K562 (cell line): ENCODE results near the gene PLAAT4. TPM values are rescaled to one million over a fixed set of nuclear protein-coding genes. Genes with fewer than 3 reads are reported as not detected.

Source experiments
- ATAC-seq: fragments of 200-7000 bp; cut with Tn5 transposase; 3 replicates; pipeline ENCODE4 v1.9.1; 2020; ENCODE audit warnings: moderate library complexity
- BruUV-seq: library from RNA; stranded (reverse); fragments of 400-500 nt; replicated peaks from 2 replicates; lab custom pipeline; 2021; lab: Mats Ljungman, UMichigan
- CTCF ChIA-PET: fragments of 300-600 bp; formaldehyde crosslinking; extraction: SDS; loops from one replicate; lab custom pipeline; 2021; ENCODE audit warnings: low intra/inter-chr PET ratio; lab: Yijun Ruan, JAX
- POLR2A ChIA-PET: fragments of 300-600, 350-650 bp; sonication (Branson Sonifier 250); formaldehyde crosslinking; extraction: SDS; loops from one replicate; lab custom pipeline; 2021; ENCODE audit warnings: antibody characterized with exemption, inconsistent platforms; lab: Yijun Ruan, JAX
- DNase-seq, 4 experiments: peaks; one replicate each; pipeline versions ENCODE4 v3.0.0 to v3.0.0-alpha.2; 2011 to 2018; ENCODE audit warnings: low spot score in 3 of 4, mixed read lengths in 3 of 4; ENCODE audit errors: extremely low read depth in 1 of 4
- FAIRE-seq: peaks from 2 replicates; lab custom pipeline; 2011; peaks lifted over from hg19 to GRCh38; lab: Jason Lieb, UNC
- H2AFZ ChIP-seq: 2 replicates; pipeline ENCODE4 v1.6.0; 2011; ENCODE audit warnings: low read depth, low read length, control low read depth, inconsistent platforms
- H3K27ac ChIP-seq: fragments of 200-600 bp; 3 replicates; pipeline ENCODE4 v1.8.0; 2011; ENCODE audit warnings: low read depth, mild to moderate bottlenecking, control low read depth, inconsistent platforms, low read length, moderate library complexity, mixed read lengths; ENCODE audit errors: extremely low read depth
- H3K27me3 ChIP-seq, 2 experiments: fragments of 300-600 bp in 1 of 2; 2 replicates in 1 of 2; 3 replicates in 1 of 2; pipeline versions ENCODE4 v1.6.0 to v1.8.0; 2011; ENCODE audit warnings: inconsistent platforms in 2 of 2, low read length in 2 of 2, mild to moderate bottlenecking in 1 of 2, mixed read lengths in 1 of 2, moderate library complexity in 1 of 2; ENCODE audit not compliant: control insufficient read depth in 2 of 2, insufficient read depth in 2 of 2
- H3K36me3 ChIP-seq: fragments of 300-600 bp; 3 replicates; pipeline ENCODE4 v1.8.0; 2011; ENCODE audit warnings: mild to moderate bottlenecking, low read length, inconsistent platforms; ENCODE audit not compliant: control insufficient read depth, insufficient read depth
- H3K4me1 ChIP-seq, 2 experiments: fragments of 200-600 bp in 1 of 2; replicated peaks in 1 of 2; 2 replicates in 1 of 2; 3 replicates in 1 of 2; pipeline versions ENCODE4 v1.5.1 to v1.8.0; 2011; ENCODE audit warnings: inconsistent platforms in 2 of 2, low read length in 2 of 2, mild to moderate bottlenecking in 1 of 2, mixed read lengths in 1 of 2, moderate library complexity in 1 of 2; ENCODE audit not compliant: control insufficient read depth in 2 of 2, insufficient read depth in 2 of 2
- H3K4me2 ChIP-seq: 2 replicates; pipeline ENCODE4 v1.6.1; 2011; ENCODE audit warnings: low read length, control low read depth, inconsistent platforms, mixed read lengths; ENCODE audit not compliant: insufficient read depth
- H3K4me3 ChIP-seq: fragments of 200-600 bp; sonication (generic), shearing (Covaris generic); 2 replicates; pipeline ENCODE4 v1.5.1; 2016; ENCODE audit warnings: control low read depth, inconsistent platforms
- H3K79me2 ChIP-seq: fragments of 200-600 bp; 3 replicates; pipeline ENCODE4 v1.8.0; 2011; ENCODE audit warnings: low read length, inconsistent platforms; ENCODE audit not compliant: control insufficient read depth, insufficient read depth
- H3K9ac ChIP-seq, 2 experiments: 2 replicates each; pipeline versions ENCODE4 v1.6.0 to v1.6.1; 2011; ENCODE audit warnings: low read depth in 2 of 2, low read length in 2 of 2, control low read depth in 1 of 2, inconsistent platforms in 1 of 2, mild to moderate bottlenecking in 1 of 2, mixed read lengths in 1 of 2; ENCODE audit not compliant: insufficient read depth in 1 of 2
- H3K9me1 ChIP-seq: one replicate; pipeline ENCODE4 v1.6.0; 2011; ENCODE audit warnings: inconsistent platforms, mild to moderate bottlenecking, low read length, moderate library complexity; ENCODE audit not compliant: control insufficient read depth, insufficient read depth
- H3K9me3 ChIP-seq: replicated peaks from 2 replicates; pipeline ENCODE4 v1.5.1; 2011; ENCODE audit warnings: low read depth, low read length, inconsistent platforms; ENCODE audit not compliant: control insufficient read depth, insufficient read depth
- H4K20me1 ChIP-seq: replicated peaks from 2 replicates; pipeline ENCODE4 v1.6.1; 2011; ENCODE audit warnings: low read length, inconsistent platforms, mixed read lengths; ENCODE audit not compliant: control insufficient read depth, insufficient read depth
- CEBPB ChIP-seq: fragments of 450-650 bp; IDR thresholded peaks from 2 replicates; pipeline ENCODE4 v1.6.1; 2016; ENCODE audit warnings: missing genetic modification characterization, missing compliant biosample characterization
- CEBPG ChIP-seq, 3 experiments: fragments of 200-800 bp in 1 of 3; sonication (Bioruptor generic) in 1 of 3; sonication (generic) in 1 of 3; formaldehyde crosslinking in 1 of 3; IDR thresholded peaks in 2 of 3; conservative IDR thresholded peaks in 1 of 3; 2 replicates each; pipeline versions ENCODE4 v1.6.1 to v1.8.0; 2016 to 2022; ENCODE audit warnings: missing compliant biosample characterization in 2 of 3, missing genetic modification characterization in 2 of 3, mild to moderate bottlenecking in 1 of 3, missing genetic modification reagents in 1 of 3
- HNRNPLL ChIP-seq: fragments of 200-400 bp; formaldehyde crosslinking; IDR thresholded peaks from 2 replicates; pipeline ENCODE4 v1.6.1; 2017; ENCODE audit warnings: low read length, low read depth, mild to moderate bottlenecking; ENCODE audit not compliant: poor library complexity, severe bottlenecking
- KDM4B ChIP-seq, 2 experiments: fragments of 450-650 bp in 1 of 2; sonication (generic) in 1 of 2; IDR thresholded peaks; 2 replicates each; pipeline ENCODE4 v1.6.1; 2016 to 2017; ENCODE audit warnings: borderline replicate concordance in 2 of 2, antibody characterized with exemption in 1 of 2, low read depth in 1 of 2, mild to moderate bottlenecking in 1 of 2
- MYBL2 ChIP-seq, 2 experiments: fragments of 450-650 bp in 1 of 2; sonication (generic) in 1 of 2; formaldehyde crosslinking in 1 of 2; IDR thresholded peaks; 2 replicates each; pipeline versions ENCODE4 v1.6.1 to v1.8.1; 2017 to 2022; ENCODE audit warnings: borderline replicate concordance in 1 of 2, inconsistent platforms in 1 of 2, low read depth in 1 of 2, mild to moderate bottlenecking in 1 of 2, missing genetic modification reagents in 1 of 2, moderate library complexity in 1 of 2
- NCOA4 ChIP-seq: fragments of 450-650 bp; IDR thresholded peaks from 2 replicates; pipeline ENCODE4 v1.6.1; 2018; ENCODE audit warnings: mild to moderate bottlenecking; ENCODE audit not compliant: partially characterized antibody
- NONO ChIP-seq, 2 experiments: fragments of 200-400 bp in 1 of 2; fragments of 450-650 bp in 1 of 2; formaldehyde crosslinking in 1 of 2; IDR thresholded peaks; 2 replicates each; pipeline ENCODE4 v1.6.1; 2017; ENCODE audit warnings: low read depth in 2 of 2, mild to moderate bottlenecking in 2 of 2, moderate library complexity in 2 of 2, low read length in 1 of 2
- RCOR1 ChIP-seq, 2 experiments: IDR thresholded peaks; 2 replicates each; pipeline ENCODE4 v1.6.1; 2012; ENCODE audit warnings: low read depth in 2 of 2, low read length in 2 of 2, borderline replicate concordance in 1 of 2, improper control_type of control experiment in 1 of 2
- SIX5 ChIP-seq, 2 experiments: IDR thresholded peaks; 2 replicates each; pipeline ENCODE4 v1.6.1; 2011; ENCODE audit warnings: low read length in 2 of 2, borderline replicate concordance in 1 of 2, low read depth in 1 of 2, mild to moderate bottlenecking in 1 of 2, moderate library complexity in 1 of 2; ENCODE audit not compliant: insufficient read depth in 1 of 2
- SPI1 ChIP-seq: IDR thresholded peaks from 2 replicates; pipeline ENCODE4 v1.6.1; 2011; ENCODE audit warnings: low read depth, low read length, control low read depth, borderline replicate concordance
- XRCC3 ChIP-seq: fragments of 450-650 bp; IDR thresholded peaks from 2 replicates; pipeline ENCODE4 v1.6.1; 2017; ENCODE audit warnings: mild to moderate bottlenecking, moderate library complexity
- WGBS: fragments of 100-300 bp; shearing (Covaris generic); methylation state at CpG from one replicate; pipeline ENCODE4 v1.1.6; 2016; ENCODE audit warnings: low coverage, mixed read lengths; ENCODE audit not compliant: insufficient coverage; ENCODE audit errors: missing lambda C conversion rate; 5-methylcytosine and 5-hydroxymethylcytosine counted together
- in situ Hi-C: fragments of 300-500 bp; cut with MboI; formaldehyde crosslinking; loops from 4 replicates; pipeline ENCODE4 v1.15.0; 2018; ENCODE audit warnings: inconsistent platforms, mixed read lengths
- intact Hi-C: fragments of 100-400 bp; cut with micrococcal nuclease; formaldehyde crosslinking; loops from 2 replicates; pipeline ENCODE4 v1.14.2; 2022
- polyA plus RNA-seq, 8 experiments: library from polyadenylated mRNA; depleted of rRNA in 4 of 8; stranded (reverse) in 5 of 8; unstranded in 3 of 8; fragments of >200 nt; fragmentation: Nextera tagmentation in 2 of 8; fragmentation: Illumina TruSeq in 1 of 8; extraction: Ambion mirVana in 2 of 8; extraction: Trizol in 1 of 8; gene quantifications; 2 replicates each; pipeline versions ENCODE4 v1.2.1 to v1.2.3, GENCODE V29; 2011 to 2014; ENCODE audit warnings: inconsistent platforms in 1 of 8, missing spikeins in 1 of 8
- total RNA-seq, 7 experiments: library from RNA; depleted of rRNA in 6 of 7; stranded (reverse); fragments of >200 nt in 6 of 7; fragmentation: Illumina TruSeq in 2 of 7; extraction: Trizol in 2 of 7; gene quantifications; 2 replicates each; pipeline versions ENCODE4 v1.2.1 to v1.2.3, GENCODE V29; 2011 to 2021; ENCODE audit warnings: low replicate concordance in 1 of 7
- TF ChIP-seq, protein P1 (sequence below): sonication (generic); formaldehyde crosslinking; IDR thresholded peaks from 2 replicates; pipeline ENCODE4 v1.8.0; 2022; ENCODE audit warnings: mild to moderate bottlenecking, missing genetic modification reagents

Gene PLAAT4
- total and polyA plus RNA-seq, 9 of the 15 experiments (the other 6 are each of a cell fraction or from before 2014, with no cell fraction given) = 0.54 to 3.0 (median 1.3) TPM; not detected in 1

DNA sequence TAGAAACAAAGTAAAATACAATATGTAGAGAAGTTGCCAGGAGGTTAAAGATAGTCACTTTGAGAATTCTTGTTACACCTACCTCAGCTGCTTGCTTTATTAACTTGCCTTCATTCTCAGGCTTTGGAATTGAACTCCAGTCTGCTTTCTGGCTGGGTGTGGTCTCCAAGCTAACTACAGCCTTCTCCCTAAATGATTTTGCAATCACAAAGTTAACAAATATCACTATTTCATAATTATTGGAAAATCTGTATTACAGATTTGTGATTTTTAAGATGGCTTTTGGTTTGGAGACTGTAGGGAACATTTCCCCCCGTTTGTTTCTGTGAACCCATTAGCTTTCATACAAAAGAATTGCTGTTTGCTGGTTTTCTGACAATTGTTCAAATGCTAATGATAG lies 47.8 kb upstream of the PLAAT4 start:
- FAIRE-seq (no peak), DNase-seq (no peak), ATAC-seq (no peak)
- ChIA-PET POLR2A (interaction anchor here (0.7 to 1.3 kb wide), 2 partner anchors 8 to 73 kb away, joined by 3 to 4 read pairs; no protein-coding TSS in a partner anchor), CTCF (no interaction called here)
- in situ Hi-C loops = no loop called here
- Histone ChIP-seq H3K27me3 (no peaks in the 10 kb centered on the region), H3K9me1 (no peaks in the 10 kb centered on the region), H3K4me1 (peaks cover 8 to 9% of the 10 kb centered on the region in 2 experiments; a peak in 3 of 5 replicates), H3K36me3 (no peaks in the 10 kb centered on the region), H3K4me2 (no peak overlapping the region), H3K9me3 (peaks cover 10% of the 10 kb centered on the region; the same call in 1 of the 2 replicates), H3K9ac (no peak overlapping the region), H3K4me3 (no peak overlapping the region), H4K20me1 (no peaks in the 10 kb centered on the region), H2AFZ (no peak overlapping the region), H3K79me2 (no peaks in the 10 kb centered on the region), H3K27ac (no peak overlapping the region)
- TF ChIP-seq SIX5 (IDR thresholded peaks at IDR 0.05; ENCODE audit: borderline replicate concordance in 1 of 2, insufficient read depth in 1 of 2, low read depth in 1 of 2, low read length in 2 of 2) (no peak), CEBPB (tag) (peak; percentile 62), CEBPG (CRISPR knock-in tag; IDR thresholded peaks at IDR 0.05) (no peak), CEBPG (tag; conservative IDR thresholded peaks at IDR 0.05 in 1 of 2, IDR thresholded peaks at IDR 0.05 in 1 of 2) (peak; percentile 28 to 46; a peak in 1 of 4 replicates), HNRNPLL (no peak)
- WGBS = 27% methylated on average over 1 of the region's 1 CpG
- no TSS peak for BruUV-seq
- intact Hi-C loops = no loop called here

- in situ Hi-C loops = no loop called here
- CTCF ChIA-PET = no interaction called here
- TF ChIP-seq MYBL2 (IDR thresholded peaks at IDR 0.05; ENCODE audit: low read depth) = no peak
- TF ChIP-seq MYBL2 (CRISPR knock-in tag; IDR thresholded peaks at IDR 0.05; ENCODE audit: borderline replicate concordance) = no peak
- TF ChIP-seq, protein P1, sequence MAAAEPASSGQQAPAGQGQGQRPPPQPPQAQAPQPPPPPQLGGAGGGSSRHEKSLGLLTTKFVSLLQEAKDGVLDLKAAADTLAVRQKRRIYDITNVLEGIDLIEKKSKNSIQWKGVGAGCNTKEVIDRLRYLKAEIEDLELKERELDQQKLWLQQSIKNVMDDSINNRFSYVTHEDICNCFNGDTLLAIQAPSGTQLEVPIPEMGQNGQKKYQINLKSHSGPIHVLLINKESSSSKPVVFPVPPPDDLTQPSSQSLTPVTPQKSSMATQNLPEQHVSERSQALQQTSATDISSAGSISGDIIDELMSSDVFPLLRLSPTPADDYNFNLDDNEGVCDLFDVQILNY (CRISPR knock-in tag) = no peak
- no peak for TF ChIP-seq SPI1
- TF ChIP-seq RCOR1 (IDR thresholded peaks at IDR 0.05; ENCODE audit: borderline replicate concordance in 1 of 2, low read depth in 2 of 2, low read length in 2 of 2) = no peak
- no peak for TF ChIP-seq NONO (IDR thresholded peaks at IDR 0.05; ENCODE audit: low read depth in 2 of 2, low read length in 1 of 2)
- TF ChIP-seq KDM4B (IDR thresholded peaks at IDR 0.05; ENCODE audit: borderline replicate concordance in 2 of 2, low read depth in 1 of 2) = no peak
- no peak for TF ChIP-seq NCOA4
- TF ChIP-seq XRCC3 = no peak
These were observed 46.7 kb upstream of the PLAAT4 start for GRCh38 chr11:63489879-63490278.

More at GRCh38 chr11:63489879-63490278, 46.7 kb upstream of the PLAAT4 start:
- H3K79me2 ChIP-seq = no peaks in the 10 kb centered on the region
- 42% methylated on average over 3 of the region's 3 CpGs for WGBS
- H3K27me3 ChIP-seq = no peaks in the 10 kb centered on the region
- no peak overlapping the region for H2AFZ ChIP-seq
- no TSS peak for BruUV-seq
- POLR2A ChIA-PET = interaction anchor here (1.3 kb wide), 1 partner anchor 9 kb away, joined by 4 read pairs; no protein-coding TSS in a partner anchor
- intact Hi-C loops = no loop called here
- H3K4me2 ChIP-seq = no peak overlapping the region
- H3K4me1 ChIP-seq = peaks cover 8 to 9% of the 10 kb centered on the region in 2 experiments; a peak in 3 of 5 replicates
- no peaks in the 10 kb centered on the region for H4K20me1 ChIP-seq
- no peaks in the 10 kb centered on the region for H3K36me3 ChIP-seq
- H3K9me3 ChIP-seq = peaks cover 10% of the 10 kb centered on the region; the same call in 1 of the 2 replicates
- no peak overlapping the region for H3K9ac ChIP-seq
- H3K27ac ChIP-seq = no peak overlapping the region
- DNase-seq = no peak
- ATAC-seq = no peak
- no peaks in the 10 kb centered on the region for H3K9me1 ChIP-seq
- H3K4me3 ChIP-seq = no peak overlapping the region
- no peak for FAIRE-seq
